ENCODE data around the gene SERPINH1. TPM values are rescaled to one million over a fixed set of nuclear protein-coding genes. Genes with fewer than 3 reads are reported as not detected.
A peak's percentile ranks its signal among the peaks of the same experiment; 100 is the strongest.

SERPINH1 gene
- polyA plus RNA-seq, 10 donors = 298 to 570 (median 375) TPM

GRCh38 chr11:75553889-75554257 is 8.2 kb upstream of the SERPINH1 start:
- DNase-seq = no peak

GRCh38 chr11:75554258-75555022 is 7.6 kb upstream of the SERPINH1 start:
- peak; percentile 98 to 100 (median 100) for DNase-seq

GRCh38 chr11:75555079-75555811 is 6.8 kb upstream of the SERPINH1 start:
- no peak for DNase-seq

GRCh38 chr11:75556275-75556674 is 5.8 kb upstream of the SERPINH1 start:
- peak in 1 of 3 donors; percentile 50 for DNase-seq

GRCh38 chr11:75557666-75558494 is 4.2 kb upstream of the SERPINH1 start:
- DNase-seq = peak; percentile 88 to 94 (median 92)

GRCh38 chr11:75558939-75559843 is 2.9 kb upstream of the SERPINH1 start:
- peak; percentile 88 to 94 (median 93) for DNase-seq

GRCh38 chr11:75560644-75561043 is 1.4 kb upstream of the SERPINH1 start:
- DNase-seq = no peak

GRCh38 chr11:75561426-75562047 is 516 bp upstream of the SERPINH1 start:
- DNase-seq = no peak

- peak in 2 of 3 donors; percentile 68 to 88 for DNase-seq
Observed at GRCh38 chr11:75562836-75563484, 907 bp downstream of the SERPINH1 start.

- DNase-seq = peak in 1 of 3 donors; percentile 44
Observed at GRCh38 chr11:75563501-75563977, 1.5 kb downstream of the SERPINH1 start.

GRCh38 chr11:75563978-75564552 is 2.0 kb downstream of the SERPINH1 start:
- DNase-seq = peak; percentile 82 to 90 (median 84)

GRCh38 chr11:75565221-75565814 is 3.3 kb downstream of the SERPINH1 start:
- no peak for DNase-seq

- DNase-seq = no peak
Observed at GRCh38 chr11:75565916-75566762, 4.1 kb downstream of the SERPINH1 start.

GRCh38 chr11:75566763-75567279 is 4.8 kb downstream of the SERPINH1 start:
- DNase-seq = no peak

- no peak for DNase-seq
Observed at GRCh38 chr11:75567971-75568370, 5.9 kb downstream of the SERPINH1 start.

GRCh38 chr11:75568616-75569219 is 6.7 kb downstream of the SERPINH1 start:
- DNase-seq = no peak

GRCh38 chr11:75570559-75571139 is 8.6 kb downstream of the SERPINH1 start:
- DNase-seq = no peak
